ENCODE measurements around the gene HDAC4.

Gene HDAC4

GRCh38 chr2:239014458-239015217 lies 386.2 kb downstream of the HDAC4 start:
- no peaks in the 10 kb centered on the region for H3K36me3 ChIP-seq (ENCODE audit: insufficient read depth, low read length)
- WGBS = 86% methylated on average over 9 of the region's 9 CpGs
- no peak overlapping the region for H3K27ac ChIP-seq (ENCODE audit: low read depth, low read length)
- H3K4me3 ChIP-seq (ENCODE audit: low read length) = no peak overlapping the region
- no peaks in the 10 kb centered on the region for H3K9me3 ChIP-seq (ENCODE audit: insufficient read depth, low read depth, low read length)
- no peaks in the 10 kb centered on the region for H3K4me1 ChIP-seq (ENCODE audit: insufficient read depth, low read length)
- no peaks in the 10 kb centered on the region for H3K27me3 ChIP-seq (ENCODE audit: insufficient read depth, low read length)
- no peak overlapping the region for H3K9ac ChIP-seq (ENCODE audit: low read depth, low read length)

DNA sequence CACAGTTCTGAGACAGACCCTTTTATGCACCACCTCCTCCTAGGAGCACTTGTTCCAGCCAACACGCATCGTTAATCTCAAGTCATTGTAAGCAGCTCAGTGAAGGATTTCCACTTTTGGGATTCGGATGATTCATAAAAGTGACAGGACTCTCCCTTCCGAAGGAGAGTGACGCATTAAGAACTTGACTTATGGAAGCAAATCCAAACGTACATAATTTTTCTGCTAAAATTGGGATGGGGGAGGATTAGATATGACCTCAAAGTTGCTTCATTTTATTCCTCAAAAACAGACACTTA lies 387.2 kb downstream of the HDAC4 start:
- no peak overlapping the region for H3K27ac ChIP-seq (ENCODE audit: low read depth, low read length)
- no peaks in the 10 kb centered on the region for H3K4me1 ChIP-seq (ENCODE audit: insufficient read depth, low read length)
- no peak overlapping the region for H3K9ac ChIP-seq (ENCODE audit: low read depth, low read length)
- H3K4me3 ChIP-seq (ENCODE audit: low read length) = no peak overlapping the region
- H3K9me3 ChIP-seq (ENCODE audit: insufficient read depth, low read depth, low read length) = no peaks in the 10 kb centered on the region
- 95% methylated on average over 6 of the region's 6 CpGs for WGBS
- no peaks in the 10 kb centered on the region for H3K27me3 ChIP-seq (ENCODE audit: insufficient read depth, low read length)
- no peaks in the 10 kb centered on the region for H3K36me3 ChIP-seq (ENCODE audit: insufficient read depth, low read length)

DNA sequence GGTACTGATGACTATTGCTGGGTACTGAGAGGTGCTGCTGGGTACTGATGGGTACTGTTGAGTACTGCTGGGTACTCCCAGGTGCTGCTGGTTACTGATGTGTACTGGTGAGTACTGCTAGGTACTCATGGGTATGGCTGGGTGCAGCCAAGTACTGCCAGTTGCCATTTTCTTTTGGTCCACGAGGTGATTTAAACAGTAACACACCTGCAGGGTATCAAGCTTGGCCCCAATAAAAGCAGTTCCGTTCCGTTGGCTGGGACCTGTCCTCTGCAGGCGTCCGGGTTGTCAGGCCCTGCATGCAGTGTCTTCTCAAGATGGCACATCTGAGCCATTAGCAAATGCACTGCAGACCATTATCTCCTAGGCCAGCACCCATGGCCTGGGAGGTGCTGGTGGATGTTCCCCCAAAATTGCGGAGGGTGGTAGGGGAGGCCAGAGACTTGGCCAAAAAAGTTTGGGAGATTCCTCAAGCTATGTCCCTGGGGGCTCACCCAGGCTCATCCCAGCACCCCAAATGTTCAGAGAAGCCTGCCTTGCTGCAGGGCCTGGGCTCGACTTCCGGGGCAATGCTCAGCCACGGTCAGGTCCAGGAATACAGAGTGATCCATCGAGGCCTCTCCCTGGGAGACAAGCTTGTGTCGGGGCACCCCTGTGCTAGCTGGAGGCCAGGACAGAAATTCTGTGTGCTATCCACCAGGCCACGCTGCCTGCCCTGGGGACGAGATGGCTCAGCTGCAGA lies 387.7 kb downstream of the HDAC4 start:
- Histone ChIP-seq H3K27ac (ENCODE audit: low read depth, low read length) (no peak overlapping the region), H3K4me3 (ENCODE audit: low read length) (no peak overlapping the region), H3K36me3 (ENCODE audit: insufficient read depth, low read length) (no peaks in the 10 kb centered on the region), H3K9me3 (ENCODE audit: insufficient read depth, low read depth, low read length) (no peaks in the 10 kb centered on the region), H3K27me3 (ENCODE audit: insufficient read depth, low read length) (no peaks in the 10 kb centered on the region), H3K9ac (ENCODE audit: low read depth, low read length) (no peak overlapping the region), H3K4me1 (ENCODE audit: insufficient read depth, low read length) (no peaks in the 10 kb centered on the region)
- WGBS = 97% methylated on average over 13 of the region's 13 CpGs

DNA sequence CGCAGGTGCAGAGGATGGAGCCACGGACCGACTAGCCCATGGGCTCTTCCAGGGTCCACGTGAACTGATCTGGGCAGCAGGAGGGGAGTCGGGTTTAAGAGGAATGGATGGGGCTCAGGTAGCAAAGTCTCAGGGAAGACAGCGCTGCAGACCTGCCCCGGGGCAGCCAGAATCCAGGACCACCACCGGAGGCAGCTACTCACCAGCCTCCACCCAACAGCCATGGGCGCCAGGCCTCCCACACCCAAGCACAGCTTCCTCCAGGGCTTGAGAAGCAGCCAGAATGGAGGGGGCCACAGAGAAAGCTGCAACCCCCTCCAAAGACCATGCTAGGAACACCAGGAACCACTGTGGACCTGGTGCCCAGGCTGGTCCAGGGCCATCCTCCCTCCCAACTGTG lies 388.6 kb downstream of the HDAC4 start:
- no peaks in the 10 kb centered on the region for H3K27me3 ChIP-seq (ENCODE audit: insufficient read depth, low read length)
- WGBS = 93% methylated on average over 9 of the region's 9 CpGs
- no peaks in the 10 kb centered on the region for H3K4me1 ChIP-seq (ENCODE audit: insufficient read depth, low read length)
- H3K9me3 ChIP-seq (ENCODE audit: insufficient read depth, low read depth, low read length) = no peaks in the 10 kb centered on the region
- H3K9ac ChIP-seq (ENCODE audit: low read depth, low read length) = no peak overlapping the region
- no peak overlapping the region for H3K4me3 ChIP-seq (ENCODE audit: low read length)
- no peak overlapping the region for H3K27ac ChIP-seq (ENCODE audit: low read depth, low read length)
- no peaks in the 10 kb centered on the region for H3K36me3 ChIP-seq (ENCODE audit: insufficient read depth, low read length)

DNA sequence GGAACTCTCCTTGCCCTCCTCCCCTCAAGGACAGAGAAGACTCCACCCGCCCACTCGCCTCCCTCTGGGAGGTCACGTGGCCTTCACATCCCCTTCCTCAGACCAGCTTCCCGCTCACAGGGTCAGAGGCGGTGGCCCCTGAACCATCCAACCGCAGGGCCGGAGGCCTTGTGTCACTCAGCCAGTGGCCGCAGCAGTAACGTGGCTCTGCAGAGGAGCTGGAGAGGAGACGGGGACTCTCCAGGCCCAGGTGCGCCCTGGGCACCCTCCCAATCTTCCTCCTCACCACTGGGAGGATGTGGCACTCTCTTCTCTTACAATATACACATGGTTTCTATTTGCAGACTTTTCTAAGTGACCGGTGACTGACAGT lies 391.2 kb downstream of the HDAC4 start:
- Histone ChIP-seq H3K4me3 (ENCODE audit: low read length) (no peak overlapping the region), H3K36me3 (ENCODE audit: insufficient read depth, low read length) (no peaks in the 10 kb centered on the region), H3K27me3 (ENCODE audit: insufficient read depth, low read length) (no peaks in the 10 kb centered on the region), H3K9me3 (ENCODE audit: insufficient read depth, low read depth, low read length) (no peaks in the 10 kb centered on the region), H3K27ac (ENCODE audit: low read depth, low read length) (no peak overlapping the region), H3K9ac (ENCODE audit: low read depth, low read length) (no peak overlapping the region), H3K4me1 (ENCODE audit: insufficient read depth, low read length) (no peaks in the 10 kb centered on the region)
- 78% methylated on average over 12 of the region's 12 CpGs for WGBS

DNA sequence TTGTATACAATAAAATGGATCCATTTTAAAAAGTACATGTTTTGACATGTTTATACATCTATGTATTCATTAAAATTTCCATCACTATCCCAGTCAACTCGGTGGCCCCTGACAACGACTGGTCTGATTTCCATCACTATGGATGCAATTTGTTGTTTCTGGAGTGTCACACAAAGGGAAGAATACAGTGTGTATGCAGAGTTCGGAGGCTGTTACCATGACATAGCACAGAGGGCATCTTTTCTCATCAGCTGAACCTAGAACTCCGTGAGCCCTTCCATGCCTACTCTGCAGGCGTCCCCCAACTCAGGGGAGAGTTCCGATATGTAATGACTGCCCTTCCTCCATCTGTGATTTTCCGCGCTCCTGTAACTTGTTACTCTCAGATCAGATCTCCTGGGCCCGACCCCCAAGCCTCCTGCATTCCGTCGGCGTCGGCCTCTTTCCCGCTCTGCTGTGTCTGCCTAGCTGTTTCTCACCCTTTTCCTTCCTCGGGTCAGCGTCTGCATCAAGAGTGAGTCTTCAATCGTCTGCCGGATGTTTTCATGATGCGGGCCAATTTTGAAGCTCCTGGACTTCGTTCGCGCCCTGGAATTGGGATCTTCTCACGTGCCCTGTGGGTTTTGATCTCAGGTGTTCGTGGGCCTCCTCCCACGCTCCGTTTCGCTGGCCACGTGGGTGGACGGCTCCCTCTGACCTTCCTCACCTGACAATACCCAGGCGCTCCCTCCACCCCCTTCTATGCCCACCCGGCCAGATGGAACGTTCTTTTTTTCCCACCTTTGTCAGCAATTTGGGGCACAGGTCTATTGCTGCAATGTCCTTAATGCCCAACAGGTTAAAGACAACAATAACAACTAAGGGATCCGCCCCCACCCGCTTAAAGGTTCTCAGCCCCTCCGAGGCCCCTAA lies 391.9 kb downstream of the HDAC4 start:
- Histone ChIP-seq H3K9me3 (ENCODE audit: insufficient read depth, low read depth, low read length) (no peaks in the 10 kb centered on the region), H3K4me3 (ENCODE audit: low read length) (no peak overlapping the region), H3K4me1 (ENCODE audit: insufficient read depth, low read length) (no peaks in the 10 kb centered on the region), H3K36me3 (ENCODE audit: insufficient read depth, low read length) (no peaks in the 10 kb centered on the region), H3K27me3 (ENCODE audit: insufficient read depth, low read length) (no peaks in the 10 kb centered on the region), H3K9ac (ENCODE audit: low read depth, low read length) (no peak overlapping the region), H3K27ac (ENCODE audit: low read depth, low read length) (no peak overlapping the region)
- WGBS = 90% methylated on average over 35 of the region's 35 CpGs

DNA sequence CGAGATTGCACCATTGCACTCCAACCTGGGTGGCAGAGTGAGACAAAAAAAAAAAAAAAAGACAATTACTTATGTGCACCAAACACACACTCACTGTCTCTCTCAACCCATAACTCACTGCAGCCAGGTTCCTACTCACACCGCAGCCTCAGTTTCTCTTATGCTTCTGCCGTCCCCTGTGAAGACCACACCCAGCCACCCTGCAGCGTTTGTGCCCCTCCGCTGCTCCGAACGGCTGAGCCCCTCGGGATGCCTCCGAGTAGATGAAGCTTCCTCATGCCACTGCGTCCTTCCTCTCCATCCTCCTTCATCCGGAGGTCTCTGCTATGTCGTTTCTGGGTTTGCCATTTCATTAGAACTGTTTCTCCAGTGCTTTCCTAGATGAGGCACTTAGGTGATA lies 392.8 kb downstream of the HDAC4 start:
- Histone ChIP-seq H3K9ac (ENCODE audit: low read depth, low read length) (no peak overlapping the region), H3K27me3 (ENCODE audit: insufficient read depth, low read length) (no peaks in the 10 kb centered on the region), H3K27ac (ENCODE audit: low read depth, low read length) (no peak overlapping the region), H3K9me3 (ENCODE audit: insufficient read depth, low read depth, low read length) (no peaks in the 10 kb centered on the region), H3K4me3 (ENCODE audit: low read length) (no peak overlapping the region), H3K4me1 (ENCODE audit: insufficient read depth, low read length) (no peaks in the 10 kb centered on the region), H3K36me3 (ENCODE audit: insufficient read depth, low read length) (no peaks in the 10 kb centered on the region)
- WGBS = 92% methylated on average over 12 of the region's 12 CpGs

GRCh38 chr2:239006622-239007285 lies 394.1 kb downstream of the HDAC4 start:
- no peaks in the 10 kb centered on the region for H3K9me3 ChIP-seq (ENCODE audit: insufficient read depth, low read depth, low read length)
- H3K4me1 ChIP-seq (ENCODE audit: insufficient read depth, low read length) = no peaks in the 10 kb centered on the region
- no peak overlapping the region for H3K9ac ChIP-seq (ENCODE audit: low read depth, low read length)
- H3K36me3 ChIP-seq (ENCODE audit: insufficient read depth, low read length) = no peaks in the 10 kb centered on the region
- WGBS = 90% methylated on average over 8 of the region's 10 CpGs
- no peak overlapping the region for H3K4me3 ChIP-seq (ENCODE audit: low read length)
- no peak overlapping the region for H3K27ac ChIP-seq (ENCODE audit: low read depth, low read length)
- no peaks in the 10 kb centered on the region for H3K27me3 ChIP-seq (ENCODE audit: insufficient read depth, low read length)

DNA sequence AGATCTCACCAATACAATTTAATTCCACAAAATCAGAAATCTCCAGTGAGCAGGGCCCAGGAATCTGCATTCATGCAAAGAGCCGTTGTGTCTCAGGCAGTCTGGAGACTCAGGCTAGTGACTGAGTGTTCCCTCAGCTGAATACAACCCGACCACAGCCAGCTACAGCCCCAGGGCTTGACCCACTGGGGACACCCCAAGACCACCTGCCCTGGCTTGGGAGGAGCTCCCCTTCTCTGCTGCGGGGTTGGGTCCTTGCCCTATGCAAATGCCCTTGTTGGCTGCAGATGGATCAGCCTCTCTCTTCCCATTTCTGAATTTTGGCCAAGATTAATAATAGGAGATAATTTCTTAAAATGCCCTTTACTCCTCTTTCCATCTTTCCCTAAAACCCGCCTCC lies 395.2 kb downstream of the HDAC4 start:
- WGBS = 89% methylated on average over 3 of the region's 4 CpGs
- Histone ChIP-seq H3K27ac (ENCODE audit: low read depth, low read length) (no peak overlapping the region), H3K9ac (ENCODE audit: low read depth, low read length) (no peak overlapping the region), H3K4me3 (ENCODE audit: low read length) (no peak overlapping the region), H3K4me1 (ENCODE audit: insufficient read depth, low read length) (no peaks in the 10 kb centered on the region), H3K36me3 (ENCODE audit: insufficient read depth, low read length) (no peaks in the 10 kb centered on the region), H3K27me3 (ENCODE audit: insufficient read depth, low read length) (no peaks in the 10 kb centered on the region), H3K9me3 (ENCODE audit: insufficient read depth, low read depth, low read length) (no peaks in the 10 kb centered on the region)

- Histone ChIP-seq H3K27me3 (ENCODE audit: insufficient read depth, low read length) (no peaks in the 10 kb centered on the region), H3K4me3 (ENCODE audit: low read length) (no peak overlapping the region), H3K27ac (ENCODE audit: low read depth, low read length) (no peak overlapping the region), H3K9ac (ENCODE audit: low read depth, low read length) (no peak overlapping the region), H3K36me3 (ENCODE audit: insufficient read depth, low read length) (no peaks in the 10 kb centered on the region), H3K4me1 (ENCODE audit: insufficient read depth, low read length) (no peaks in the 10 kb centered on the region), H3K9me3 (ENCODE audit: insufficient read depth, low read depth, low read length) (no peaks in the 10 kb centered on the region)
- WGBS = 94% methylated on average over 19 of the region's 19 CpGs
Observed at GRCh38 chr2:239004274-239005015, 396.4 kb downstream of the HDAC4 start.
